Stimulated activated CD8-positive, alpha-beta memory T cell treated with anti-CD3 and anti-CD28 coated beads, Interleukin-4, amount 100 ng/mL, for 1 hour (primary cell): Measurements from ENCODE around the gene SCD5.

Experiments used
- DNase-seq, 2 donors: peaks; one replicate each; pipeline ENCODE4 v3.0.0-alpha.2; 2020; ENCODE audit warnings: low read depth in 2 of 2, low spot score in 1 of 2

SCD5 gene

DNA sequence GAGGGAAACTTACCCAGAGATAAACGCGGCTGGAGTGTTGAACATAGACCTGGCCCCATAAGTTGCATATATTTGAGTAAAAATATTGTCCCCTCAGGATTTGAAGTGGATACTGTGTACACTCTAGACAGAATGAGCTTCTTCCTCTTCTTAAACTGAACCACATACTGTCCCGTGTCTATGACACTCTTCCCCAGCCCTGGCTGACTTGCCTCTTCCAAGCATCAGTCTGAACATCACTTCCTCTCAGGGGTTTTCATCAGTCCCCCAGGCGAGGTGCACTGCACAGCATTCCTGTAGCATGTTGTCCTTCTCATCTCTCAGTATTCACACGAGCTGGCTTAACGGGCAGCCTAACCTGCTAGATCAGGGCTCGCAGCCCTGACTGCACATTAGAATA is 156.3 kb downstream of the SCD5 start:
- no peak for DNase-seq

DNA sequence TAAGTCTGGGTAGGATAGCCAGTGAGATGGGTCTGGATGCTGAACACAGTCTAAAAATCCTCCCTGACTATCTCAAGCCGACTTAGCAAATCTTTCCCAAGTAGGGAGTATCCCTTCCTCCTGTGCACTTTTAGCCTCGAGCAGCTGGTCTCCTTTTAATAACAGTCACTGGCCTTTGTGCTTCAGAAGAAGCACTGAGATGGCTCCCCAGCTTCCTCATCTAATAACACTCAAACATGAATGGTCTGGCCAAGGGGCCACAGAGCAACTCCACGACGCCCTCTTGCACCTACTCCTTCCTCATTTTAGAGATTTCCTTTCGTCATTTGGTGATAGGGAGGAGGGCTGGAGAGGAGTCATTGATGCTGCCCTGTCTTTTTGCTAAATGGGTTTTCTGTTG is 158.1 kb downstream of the SCD5 start:
- DNase-seq, result no peak

GRCh38 chr4:82639971-82640370 is 158.6 kb downstream of the SCD5 start:
- no peak for DNase-seq

DNA sequence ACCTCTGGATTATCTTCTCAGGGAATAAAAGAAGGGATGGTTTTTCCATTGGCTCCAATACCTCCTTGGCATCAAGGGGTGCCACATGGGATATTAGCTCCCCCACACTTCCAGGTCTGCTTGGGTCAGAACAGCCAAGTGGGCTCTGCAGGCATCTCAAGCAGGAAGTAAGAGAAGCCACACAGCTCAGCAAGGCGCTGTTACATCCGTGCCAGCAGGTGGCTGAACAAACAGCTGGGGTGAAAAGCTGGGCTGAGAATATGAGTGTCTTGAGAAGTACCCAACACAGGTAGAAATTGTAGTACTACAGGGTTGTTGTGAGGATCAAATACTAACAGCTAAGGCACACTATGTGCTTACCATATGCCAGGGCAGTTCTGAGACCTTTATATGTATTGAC is 160.1 kb downstream of the SCD5 start:
- DNase-seq, result no peak

DNA sequence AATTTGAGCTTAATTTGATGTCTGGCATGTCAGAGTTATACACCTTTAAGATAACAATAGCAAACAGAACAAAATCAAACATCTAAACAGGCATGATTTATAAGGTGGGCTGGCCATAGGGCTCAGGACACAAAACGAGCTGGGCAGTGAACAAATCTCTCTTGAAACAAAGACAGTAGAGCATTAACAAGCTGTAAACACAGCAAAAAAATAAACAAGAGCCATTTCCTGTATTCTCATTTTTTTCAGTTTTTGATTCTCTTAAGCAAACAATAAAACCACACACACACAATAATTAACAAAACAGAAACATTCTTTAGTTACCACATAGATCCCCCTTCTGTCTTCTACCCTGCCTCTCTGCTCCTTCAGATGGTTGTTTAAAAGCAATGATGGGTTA is 168.5 kb downstream of the SCD5 start:
- DNase-seq, result no peak

DNA sequence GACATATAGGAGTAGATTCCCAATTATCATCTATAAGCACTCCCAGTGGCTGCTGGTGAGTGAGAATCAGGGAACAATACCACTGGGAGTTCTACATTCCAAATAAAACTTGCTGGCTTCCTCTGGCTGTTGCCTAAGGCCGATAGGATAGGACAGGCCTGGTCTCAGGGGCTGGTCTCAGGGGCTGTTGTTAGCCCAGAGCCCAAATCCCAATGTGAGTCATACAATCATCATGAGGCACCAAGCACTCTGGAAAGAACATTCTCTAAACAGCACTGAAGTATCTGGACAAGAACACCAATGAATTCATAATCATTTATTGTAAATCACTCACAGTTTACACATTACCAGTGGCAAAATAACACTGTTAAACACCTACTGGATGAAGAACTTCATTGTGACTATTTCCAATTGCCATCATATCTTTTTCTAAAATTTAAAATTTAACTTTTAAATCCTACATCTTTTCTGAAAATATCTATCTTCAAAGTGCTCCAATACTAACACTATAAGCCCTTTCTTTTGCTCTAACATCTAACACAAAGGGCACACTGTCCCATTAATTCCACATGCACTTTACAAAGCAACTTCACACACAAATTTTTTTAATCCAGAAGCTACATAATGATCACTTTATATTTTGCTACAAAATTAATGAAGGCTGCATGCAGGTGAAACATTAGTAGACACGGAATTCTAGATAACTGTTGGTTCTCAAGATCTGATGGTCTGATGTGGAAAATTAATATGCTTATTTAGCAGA is 169.2 kb downstream of the SCD5 start:
- DNase-seq, result no peak

DNA sequence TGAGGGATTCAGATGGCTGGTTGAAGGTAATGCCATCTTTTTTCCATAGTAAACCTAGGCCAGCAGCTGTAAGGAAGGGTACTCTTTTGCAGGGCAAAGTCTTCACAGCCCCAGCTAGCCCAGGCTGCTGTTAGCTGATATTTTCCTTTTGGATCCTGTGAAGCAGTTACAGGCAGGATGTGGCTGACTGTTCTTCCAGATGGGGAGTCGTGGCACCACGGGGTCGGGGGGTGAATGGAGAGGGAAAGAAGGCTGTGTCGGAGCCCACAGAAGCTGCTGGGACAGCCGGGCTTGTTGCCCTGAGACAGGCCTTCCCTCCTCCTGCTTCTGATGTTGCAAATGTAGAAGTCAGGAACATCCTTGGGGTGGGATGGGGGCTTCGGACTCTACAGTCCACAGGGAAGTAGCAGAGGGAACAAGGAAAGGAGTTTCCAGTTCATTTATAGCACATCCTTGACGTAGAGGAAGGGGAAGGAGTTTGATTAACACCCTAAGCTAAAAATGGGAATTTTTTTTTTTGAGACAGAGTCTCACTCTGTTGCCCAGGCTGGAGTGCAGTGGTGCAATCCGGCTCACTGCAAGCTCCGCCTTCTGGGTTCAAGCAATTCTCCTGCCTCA is 172.2 kb downstream of the SCD5 start:
- no peak for DNase-seq

GRCh38 chr4:82624819-82625218 is 173.8 kb downstream of the SCD5 start:
- DNase-seq, result no peak

- no peak for DNase-seq
Measured at GRCh38 chr4:82623121-82623683, 175.4 kb downstream of the SCD5 start.

- no peak for DNase-seq
Measured at GRCh38 chr4:82621251-82621650, 177.3 kb downstream of the SCD5 start.

DNA sequence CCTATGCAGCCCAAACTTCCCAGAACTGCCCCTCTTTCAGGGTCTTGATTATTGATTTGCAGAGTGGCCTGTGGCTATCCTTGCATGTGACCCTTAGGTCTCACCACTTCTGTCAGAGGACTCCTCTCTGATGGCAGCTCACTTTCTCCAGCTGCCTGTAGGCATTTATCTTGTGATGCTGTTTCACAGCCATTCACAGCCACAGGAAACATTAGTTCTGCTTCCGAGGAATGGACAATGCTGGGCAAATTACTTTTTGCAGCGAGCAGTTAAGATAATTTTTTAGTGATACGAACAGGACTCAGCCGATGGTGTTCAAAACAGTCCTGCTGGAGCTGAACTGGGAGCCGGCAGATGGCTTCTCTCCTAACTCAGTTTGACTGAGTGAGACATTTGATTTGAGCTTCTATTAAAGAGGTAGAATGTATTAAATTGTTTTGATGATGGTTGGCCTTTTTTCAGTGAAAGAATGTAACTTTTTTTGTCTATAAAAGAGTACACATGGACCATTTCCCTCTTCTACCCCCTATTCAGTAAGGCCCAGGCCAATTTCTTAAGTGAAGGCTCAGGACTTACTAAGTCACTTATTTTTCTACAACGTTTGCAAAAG is 178.4 kb downstream of the SCD5 start:
- DNase-seq, result no peak

DNA sequence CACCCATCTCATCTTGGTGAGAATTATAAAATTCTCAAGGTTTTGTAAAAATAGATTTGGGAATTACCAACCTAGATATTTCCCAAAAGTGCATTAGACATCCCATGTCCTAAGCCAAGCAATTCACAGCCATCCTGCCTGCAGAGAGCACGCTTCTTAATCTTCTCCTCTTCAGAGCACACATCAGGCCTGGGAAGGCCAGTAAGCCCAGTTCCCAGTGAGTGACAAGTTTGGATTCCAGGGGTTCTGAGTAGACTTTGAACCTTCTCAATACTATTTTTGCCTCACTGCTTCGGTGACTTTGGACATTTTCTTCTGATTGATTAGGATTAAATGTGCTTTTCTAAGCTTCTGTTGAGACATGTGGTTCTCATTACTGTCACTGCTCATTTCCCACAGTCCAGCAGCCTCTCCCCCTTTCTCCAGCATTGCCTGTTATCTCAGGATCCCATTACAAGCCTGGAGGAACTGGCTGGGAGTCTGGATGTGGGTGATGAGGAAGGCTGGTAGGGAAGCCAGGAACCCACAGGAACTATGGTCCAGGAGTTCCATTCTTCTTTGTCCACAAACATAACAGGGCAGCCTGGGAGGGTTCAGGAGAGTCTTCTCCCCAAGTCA is 180.4 kb downstream of the SCD5 start:
- no peak for DNase-seq

GRCh38 chr4:82614838-82615449 is 183.7 kb downstream of the SCD5 start:
- DNase-seq, result no peak

- DNase-seq, result no peak
Measured at GRCh38 chr4:82613121-82613520, 185.5 kb downstream of the SCD5 start.

GRCh38 chr4:82611982-82612381 is 186.6 kb downstream of the SCD5 start:
- no peak for DNase-seq

- DNase-seq, result no peak
Measured at GRCh38 chr4:82611527-82611926, 187.1 kb downstream of the SCD5 start.

DNA sequence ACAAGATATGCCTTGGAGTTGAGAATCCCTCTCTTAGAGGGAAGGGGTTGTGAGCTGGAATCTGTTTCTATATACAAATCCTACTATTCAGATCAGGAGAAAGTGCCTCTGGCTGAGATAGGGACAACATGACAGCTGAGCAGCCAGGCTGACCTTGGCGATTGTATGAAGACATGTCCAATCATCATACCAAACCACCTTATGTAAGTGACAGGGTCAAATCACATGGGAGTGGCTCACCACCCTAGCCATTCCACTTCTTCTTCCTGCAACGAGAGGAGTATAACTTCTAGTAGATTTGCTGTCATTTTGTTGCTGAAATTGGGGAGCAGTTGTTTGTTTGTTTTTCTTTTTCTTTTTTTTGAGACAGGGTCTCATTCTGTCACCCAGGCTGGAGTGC is 188.6 kb downstream of the SCD5 start:
- DNase-seq, result no peak

DNA sequence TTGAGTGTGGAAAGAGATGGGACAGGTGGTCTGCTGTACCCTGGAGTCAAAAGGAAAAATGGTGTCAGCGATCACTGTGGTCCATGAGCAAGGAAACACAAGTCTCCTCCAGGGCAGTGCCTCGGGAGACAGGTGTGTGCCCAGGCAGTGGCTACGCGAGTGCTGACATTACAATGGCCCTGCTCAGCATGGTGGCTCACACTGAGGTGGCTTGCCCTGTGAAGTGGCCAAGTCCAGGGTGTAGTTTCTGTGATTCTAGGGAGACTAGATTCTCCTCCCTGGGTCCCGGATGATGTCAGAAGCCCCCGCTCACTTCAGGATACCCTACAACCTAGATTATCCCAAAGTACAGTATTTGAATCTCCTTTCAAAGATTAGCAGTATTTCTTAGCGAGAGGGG is 192.0 kb downstream of the SCD5 start:
- DNase-seq, result no peak

DNA sequence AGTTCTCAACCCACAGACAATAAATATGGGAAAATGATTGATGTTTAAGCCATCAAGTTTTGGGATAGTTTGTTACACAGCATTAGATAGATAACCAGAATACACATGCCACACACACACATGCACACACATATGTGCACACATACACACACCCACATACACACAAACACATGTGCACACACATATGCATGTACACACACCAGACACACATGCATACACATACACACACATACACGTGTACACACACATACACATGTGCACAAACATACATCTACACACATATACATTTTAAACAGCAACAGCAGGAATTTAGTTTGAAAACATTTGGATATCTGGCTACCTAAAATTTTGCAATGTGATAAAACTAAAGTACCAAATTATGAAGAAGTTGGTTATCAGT is 194.1 kb downstream of the SCD5 start:
- no peak for DNase-seq

GRCh38 chr4:82601242-82602015 is 197.2 kb downstream of the SCD5 start:
- no peak for DNase-seq

DNA sequence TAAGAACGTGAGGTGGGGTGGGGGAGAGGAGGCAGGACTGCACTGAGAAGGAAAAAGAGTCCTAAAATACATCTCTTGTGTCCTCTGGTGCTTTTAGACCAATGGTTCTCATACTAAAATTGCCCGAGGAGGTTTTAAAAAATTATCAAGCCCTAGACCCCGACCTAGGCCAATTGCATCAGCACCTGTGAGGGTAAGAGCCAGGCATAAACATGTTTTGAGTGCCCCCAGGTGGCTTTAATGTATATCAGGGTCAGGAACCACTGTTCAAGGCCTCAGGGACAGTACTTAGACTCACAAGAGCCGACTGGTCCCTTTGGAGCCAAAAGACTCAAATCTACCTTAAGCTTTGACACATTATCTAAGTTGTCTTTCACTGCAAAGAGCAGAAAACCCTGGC is 199.3 kb downstream of the SCD5 start:
- DNase-seq, result no peak
